ENCODE results near the gene FGF9. TPM values are rescaled to one million over a fixed set of nuclear protein-coding genes. Genes with fewer than 3 reads are reported as not detected.

Gene FGF9
- total RNA-seq, 1 donor from 2014 or later = 12.3 TPM

GRCh38 chr13:21747456-21747855, 76.6 kb downstream of the FGF9 start:
- TF ChIP-seq, protein P1, sequence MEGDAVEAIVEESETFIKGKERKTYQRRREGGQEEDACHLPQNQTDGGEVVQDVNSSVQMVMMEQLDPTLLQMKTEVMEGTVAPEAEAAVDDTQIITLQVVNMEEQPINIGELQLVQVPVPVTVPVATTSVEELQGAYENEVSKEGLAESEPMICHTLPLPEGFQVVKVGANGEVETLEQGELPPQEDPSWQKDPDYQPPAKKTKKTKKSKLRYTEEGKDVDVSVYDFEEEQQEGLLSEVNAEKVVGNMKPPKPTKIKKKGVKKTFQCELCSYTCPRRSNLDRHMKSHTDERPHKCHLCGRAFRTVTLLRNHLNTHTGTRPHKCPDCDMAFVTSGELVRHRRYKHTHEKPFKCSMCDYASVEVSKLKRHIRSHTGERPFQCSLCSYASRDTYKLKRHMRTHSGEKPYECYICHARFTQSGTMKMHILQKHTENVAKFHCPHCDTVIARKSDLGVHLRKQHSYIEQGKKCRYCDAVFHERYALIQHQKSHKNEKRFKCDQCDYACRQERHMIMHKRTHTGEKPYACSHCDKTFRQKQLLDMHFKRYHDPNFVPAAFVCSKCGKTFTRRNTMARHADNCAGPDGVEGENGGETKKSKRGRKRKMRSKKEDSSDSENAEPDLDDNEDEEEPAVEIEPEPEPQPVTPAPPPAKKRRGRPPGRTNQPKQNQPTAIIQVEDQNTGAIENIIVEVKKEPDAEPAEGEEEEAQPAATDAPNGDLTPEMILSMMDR (IDR thresholded peaks at IDR 0.05; ENCODE audit: borderline replicate concordance) = no peak
- H3K4me3 ChIP-seq = no peak overlapping the region
- peaks cover 7% of the 10 kb centered on the region for H3K9me3 ChIP-seq (replicated peaks)
- H3K27me3 ChIP-seq (ENCODE audit: low read depth) = no peaks in the 10 kb centered on the region
- intact Hi-C loops (cut with micrococcal nuclease) = no loop called here
- no peak for DNase-seq
- H3K27ac ChIP-seq (replicated peaks) = no peak overlapping the region
- no peaks in the 10 kb centered on the region for H3K36me3 ChIP-seq
- H3K4me1 ChIP-seq = peaks cover 4% of the 10 kb centered on the region

DNA sequence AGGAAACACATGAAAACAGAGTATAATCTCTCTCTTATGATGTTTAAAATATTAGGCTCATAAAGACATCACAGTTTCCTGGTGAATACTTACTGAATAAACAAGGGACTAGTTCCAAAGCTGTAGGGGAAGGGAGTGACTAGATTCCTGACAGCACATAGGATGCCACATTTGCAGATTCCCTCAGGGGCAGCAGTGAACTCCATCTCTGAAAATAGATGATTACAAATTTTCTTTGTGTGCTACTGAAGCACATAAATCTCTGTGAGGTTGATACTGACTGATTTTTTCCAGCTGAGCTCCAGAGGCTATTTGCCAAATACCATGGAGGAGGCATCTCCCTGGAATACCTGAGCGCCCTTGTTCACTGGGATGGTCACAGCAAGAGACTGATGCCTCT, 77.3 kb downstream of the FGF9 start:
- TF ChIP-seq, protein P1 (IDR thresholded peaks at IDR 0.05; ENCODE audit: borderline replicate concordance) = no peak
- H3K9me3 ChIP-seq (replicated peaks) = peaks cover 7% of the 10 kb centered on the region
- no peaks in the 10 kb centered on the region for H3K27me3 ChIP-seq (ENCODE audit: low read depth)
- no peak overlapping the region for H3K4me3 ChIP-seq
- peaks cover 4% of the 10 kb centered on the region for H3K4me1 ChIP-seq
- no peak overlapping the region for H3K27ac ChIP-seq (replicated peaks)
- DNase-seq = no peak
- H3K36me3 ChIP-seq = no peaks in the 10 kb centered on the region
- intact Hi-C loops (cut with micrococcal nuclease) = no loop called here

DNA sequence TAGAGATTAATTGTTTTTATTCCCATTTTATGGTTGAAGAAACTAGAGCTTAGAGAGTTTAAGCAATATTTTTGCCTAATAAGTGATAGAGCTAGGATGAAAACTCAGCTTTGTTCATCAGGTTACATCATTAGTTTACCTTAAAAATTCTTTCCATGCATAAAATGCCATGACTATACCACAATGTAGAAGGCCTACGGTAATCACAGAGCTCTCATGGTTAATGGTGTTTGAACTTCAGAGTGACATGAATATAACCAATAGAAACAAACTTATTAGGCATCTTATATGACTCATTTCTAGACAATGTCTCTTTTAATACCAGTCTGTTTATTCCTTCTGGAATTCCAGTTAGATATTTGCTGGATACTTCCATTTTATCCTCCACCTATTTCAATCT, 78.5 kb downstream of the FGF9 start:
- DNase-seq = no peak
- Histone ChIP-seq H3K9me3 (replicated peaks) (peaks cover 7% of the 10 kb centered on the region), H3K36me3 (no peaks in the 10 kb centered on the region), H3K4me1 (peaks cover 4% of the 10 kb centered on the region), H3K4me3 (no peak overlapping the region), H3K27me3 (ENCODE audit: low read depth) (no peaks in the 10 kb centered on the region), H3K27ac (replicated peaks) (no peak overlapping the region)
- TF ChIP-seq, protein P1 (IDR thresholded peaks at IDR 0.05; ENCODE audit: borderline replicate concordance) = no peak
- intact Hi-C loops (cut with micrococcal nuclease) = no loop called here

DNA sequence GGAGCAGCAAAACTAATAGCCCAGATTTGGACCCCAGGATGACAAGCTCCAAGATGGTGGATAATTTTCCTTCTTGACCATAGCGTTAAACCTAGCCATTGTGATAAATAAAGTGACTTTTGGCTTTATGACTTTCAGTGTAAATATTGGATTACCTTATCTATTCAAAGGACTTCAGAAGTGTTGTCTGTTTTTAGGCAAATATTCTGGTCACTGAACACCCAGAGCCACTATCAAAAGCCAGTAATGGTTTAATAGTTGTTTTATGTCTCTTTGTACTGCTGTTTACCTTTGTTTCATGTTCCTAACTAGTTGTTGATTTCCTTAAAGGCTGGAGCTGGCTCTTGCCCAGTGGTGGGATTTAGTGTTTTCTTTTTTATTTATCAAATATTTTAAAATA, 81.6 kb downstream of the FGF9 start:
- intact Hi-C loops (cut with micrococcal nuclease) = no loop called here
- peaks cover 3% of the 10 kb centered on the region for H3K4me1 ChIP-seq

GRCh38 chr13:21753117-21753729, 82.3 kb downstream of the FGF9 start:
- peaks cover 7% of the 10 kb centered on the region for H3K9me3 ChIP-seq (replicated peaks)
- intact Hi-C loops (cut with micrococcal nuclease) = no loop called here
- no peaks in the 10 kb centered on the region for H3K36me3 ChIP-seq
- no peaks in the 10 kb centered on the region for H3K27me3 ChIP-seq (ENCODE audit: low read depth)
- DNase-seq = no peak
- TF ChIP-seq, protein P1 (IDR thresholded peaks at IDR 0.05; ENCODE audit: borderline replicate concordance) = no peak
- H3K27ac ChIP-seq (replicated peaks) = no peak overlapping the region
- H3K4me3 ChIP-seq = no peak overlapping the region
- no peaks in the 10 kb centered on the region for H3K4me1 ChIP-seq

More for the DNA sequence above, 81.6 kb downstream of the FGF9 start:
- H3K4me3 ChIP-seq = no peak overlapping the region
- no peak overlapping the region for H3K27ac ChIP-seq (replicated peaks)
- H3K9me3 ChIP-seq (replicated peaks) = peaks cover 7% of the 10 kb centered on the region
- TF ChIP-seq, protein P1 (IDR thresholded peaks at IDR 0.05; ENCODE audit: borderline replicate concordance) = no peak
- no peak for DNase-seq
- H3K27me3 ChIP-seq (ENCODE audit: low read depth) = no peaks in the 10 kb centered on the region
- H3K36me3 ChIP-seq = no peaks in the 10 kb centered on the region

Other genes starting within 250 kb of the FGF9 start
- gene ZDHHC20, start 211.8 kb upstream of the FGF9 start, total RNA-seq = 14.0 TPM
- gene MICU2, start 66.9 kb upstream of the FGF9 start, total RNA-seq = 64.4 TPM

Data from left ventricle myocardium inferior (tissue), 1 donor.